ENCODE data around the gene ALOX15.

Gene ALOX15

GRCh38 chr17:4675791-4676190 is 34.3 kb upstream of the ALOX15 start:
- H3K4me3 ChIP-seq (ENCODE audit: low read depth, low read length): no peak overlapping the region
- no peak for DNase-seq (ENCODE audit: low read depth)
- no peak for TF ChIP-seq MYC (IDR thresholded peaks at IDR 0.05; ENCODE audit: low read depth, low read length)
- TF ChIP-seq POLR2A (IDR thresholded peaks at IDR 0.05; ENCODE audit: extremely low read depth, insufficient read length): no peak
- no peak for TF ChIP-seq MAX (IDR thresholded peaks at IDR 0.05; ENCODE audit: low read depth, low read length)
- no peak for TF ChIP-seq CTCF (IDR thresholded peaks at IDR 0.05; ENCODE audit: low read depth, low read length)

- no peak for DNase-seq (ENCODE audit: low read depth)
- TF ChIP-seq MYC (IDR thresholded peaks at IDR 0.05; ENCODE audit: low read depth, low read length): no peak
- TF ChIP-seq MAX (IDR thresholded peaks at IDR 0.05; ENCODE audit: low read depth, low read length): no peak
- TF ChIP-seq POLR2A (IDR thresholded peaks at IDR 0.05; ENCODE audit: extremely low read depth, insufficient read length): no peak
- no peak for TF ChIP-seq CTCF (IDR thresholded peaks at IDR 0.05; ENCODE audit: low read depth, low read length)
- no peak overlapping the region for H3K4me3 ChIP-seq (ENCODE audit: low read depth, low read length)
Measured at GRCh38 chr17:4674685-4674998, 33.2 kb upstream of the ALOX15 start.

GRCh38 chr17:4673986-4674684 is 32.7 kb upstream of the ALOX15 start:
- DNase-seq (ENCODE audit: low read depth): no peak
- H3K4me3 ChIP-seq (ENCODE audit: low read depth, low read length): no peak overlapping the region
- TF ChIP-seq MYC (IDR thresholded peaks at IDR 0.05; ENCODE audit: low read depth, low read length) (no peak), CTCF (IDR thresholded peaks at IDR 0.05; ENCODE audit: low read depth, low read length) (no peak), POLR2A (IDR thresholded peaks at IDR 0.05; ENCODE audit: extremely low read depth, insufficient read length) (no peak), MAX (IDR thresholded peaks at IDR 0.05; ENCODE audit: low read depth, low read length) (no peak)

GRCh38 chr17:4673169-4673568 is 31.7 kb upstream of the ALOX15 start:
- TF ChIP-seq MYC (IDR thresholded peaks at IDR 0.05; ENCODE audit: low read depth, low read length) (no peak), CTCF (IDR thresholded peaks at IDR 0.05; ENCODE audit: low read depth, low read length) (no peak), POLR2A (IDR thresholded peaks at IDR 0.05; ENCODE audit: extremely low read depth, insufficient read length) (no peak), MAX (IDR thresholded peaks at IDR 0.05; ENCODE audit: low read depth, low read length) (no peak)
- DNase-seq (ENCODE audit: low read depth): no peak
- no peak overlapping the region for H3K4me3 ChIP-seq (ENCODE audit: low read depth, low read length)

GRCh38 chr17:4672751-4673150 is 31.3 kb upstream of the ALOX15 start:
- no peak overlapping the region for H3K4me3 ChIP-seq (ENCODE audit: low read depth, low read length)
- no peak for DNase-seq (ENCODE audit: low read depth)
- TF ChIP-seq CTCF (IDR thresholded peaks at IDR 0.05; ENCODE audit: low read depth, low read length): no peak
- no peak for TF ChIP-seq POLR2A (IDR thresholded peaks at IDR 0.05; ENCODE audit: extremely low read depth, insufficient read length)
- no peak for TF ChIP-seq MYC (IDR thresholded peaks at IDR 0.05; ENCODE audit: low read depth, low read length)
- no peak for TF ChIP-seq MAX (IDR thresholded peaks at IDR 0.05; ENCODE audit: low read depth, low read length)

Data from NB4 (cell line).